UCSD-AML1 (cell line): ENCODE measurements around the gene CNTN5.

Experiments used
- DNase-seq: peaks from one replicate; lab custom pipeline; 2025; ENCODE audit not compliant: unreplicated experiment; lab: John Stamatoyannopoulos, UW

The CNTN5 gene

DNA sequence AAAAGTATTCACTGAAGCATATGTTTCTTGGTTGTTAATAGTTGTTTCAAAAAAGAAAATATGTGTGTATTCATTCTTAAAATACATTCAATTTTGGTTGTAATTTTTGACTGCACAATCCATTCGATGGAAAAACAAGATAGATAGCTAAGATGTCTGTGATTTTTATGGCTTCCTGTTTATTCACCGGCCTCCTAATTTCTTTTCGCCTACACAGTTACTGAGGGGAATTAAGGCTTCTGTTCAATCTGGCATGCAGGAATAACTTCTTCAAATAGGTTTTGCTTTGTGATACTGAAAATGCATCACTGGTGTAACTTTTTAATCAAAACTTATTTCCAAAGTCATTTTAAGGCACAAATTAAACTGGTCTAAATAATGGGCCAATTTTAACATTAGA, 1375.5 kb downstream of the CNTN5 start:
- no peak for DNase-seq

DNA sequence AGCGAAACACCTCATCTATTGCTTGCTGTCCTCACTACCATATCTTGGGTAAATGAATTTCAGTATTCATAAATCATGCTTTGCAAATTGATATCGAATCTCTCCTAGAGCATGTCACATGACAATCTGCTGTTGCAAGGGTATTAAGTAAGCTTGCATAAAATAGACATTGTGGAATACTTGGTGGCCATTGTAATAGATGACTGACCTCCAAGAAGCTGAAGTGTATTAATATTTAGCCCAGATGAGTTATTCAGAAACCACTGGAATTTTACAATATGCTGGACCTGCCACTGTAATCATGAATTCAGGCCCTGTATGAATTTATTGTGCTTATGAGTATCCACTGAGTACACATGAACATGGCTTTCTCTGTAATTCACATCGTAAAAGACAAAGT, 1376.7 kb downstream of the CNTN5 start:
- DNase-seq: no peak

- DNase-seq: no peak
These were observed 1383.1 kb downstream of the CNTN5 start for GRCh38 chr11:100403816-100404215.

DNA sequence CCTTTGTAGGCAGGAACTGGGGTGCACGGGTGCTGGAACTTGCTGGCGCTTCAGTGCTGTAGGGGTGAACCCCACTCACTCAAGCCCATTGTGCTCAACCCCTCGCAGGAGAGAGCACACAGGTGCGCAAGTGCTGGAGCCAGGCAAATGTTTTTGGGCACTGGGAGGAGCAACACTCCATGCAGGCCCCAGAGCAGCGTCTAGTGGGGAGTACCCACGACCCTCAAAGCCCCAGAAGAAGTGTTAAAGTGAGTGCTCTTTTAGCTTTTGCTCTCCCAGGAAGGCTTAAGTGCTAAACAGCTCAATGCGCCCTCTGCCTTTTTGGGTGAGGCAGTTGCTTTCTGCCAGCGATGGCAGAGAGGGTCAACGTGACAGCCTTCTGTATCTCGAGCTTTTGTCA, 1384.2 kb downstream of the CNTN5 start:
- DNase-seq: no peak
